NT2/D1 (cell line): ENCODE data around the gene SAP30.

Experiments used
- DNase-seq: peaks from one replicate; pipeline ENCODE4 v3.0.0-alpha.2; 2011; ENCODE audit warnings: low read depth, low spot score
- H3K27me3 ChIP-seq: 2 replicates; pipeline ENCODE4 v1.6.0; 2011; ENCODE audit warnings: mild to moderate bottlenecking; ENCODE audit not compliant: insufficient read length, insufficient read depth
- H3K36me3 ChIP-seq: 2 replicates; pipeline ENCODE4 v1.6.1; 2011; ENCODE audit warnings: mild to moderate bottlenecking, low read length, mixed read lengths; ENCODE audit not compliant: insufficient read depth, insufficient read length
- H3K4me1 ChIP-seq: 2 replicates; pipeline ENCODE4 v1.5.1; 2011; ENCODE audit not compliant: insufficient read depth, insufficient read length
- H3K4me3 ChIP-seq: 2 replicates; pipeline ENCODE4 v1.5.1; 2011; ENCODE audit warnings: low read depth; ENCODE audit not compliant: insufficient read length
- H3K9ac ChIP-seq: 2 replicates; pipeline ENCODE4 v1.6.0; 2011; ENCODE audit warnings: low read depth; ENCODE audit not compliant: insufficient read length
- H3K9me3 ChIP-seq: 2 replicates; pipeline ENCODE4 v1.5.1; 2011; ENCODE audit warnings: mild to moderate bottlenecking, low read length; ENCODE audit not compliant: insufficient read depth
- SUZ12 ChIP-seq: IDR thresholded peaks from 2 replicates; pipeline ENCODE4 v1.6.1; 2011; ENCODE audit not compliant: insufficient read length, insufficient read depth; ENCODE audit errors: extremely low read depth
- YY1 ChIP-seq: IDR thresholded peaks from 2 replicates; pipeline ENCODE4 v1.6.1; 2011; ENCODE audit not compliant: insufficient read length, insufficient read depth
- ZNF274 ChIP-seq: IDR thresholded peaks from 2 replicates; pipeline ENCODE4 v1.6.1; 2011; ENCODE audit warnings: mild to moderate bottlenecking, low read depth, low read length

SAP30 gene

DNA sequence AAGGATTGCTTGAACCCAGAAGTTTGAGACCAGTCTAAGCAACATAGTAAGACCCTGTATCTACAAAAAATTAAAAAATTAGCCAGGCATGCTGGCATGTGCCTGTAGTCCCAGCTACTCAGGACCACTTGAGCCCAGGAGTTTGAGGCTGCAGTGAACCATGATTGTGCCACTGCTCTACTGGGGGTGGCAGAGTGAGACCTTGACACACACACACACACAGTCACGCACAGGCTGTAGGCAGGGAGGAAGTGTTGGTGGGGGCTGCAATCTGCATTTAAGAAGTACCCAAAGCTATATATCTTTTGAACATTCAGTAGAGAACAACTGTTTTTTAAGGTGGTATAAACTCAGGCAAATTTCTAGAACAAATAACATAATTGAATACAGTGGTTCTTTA is 20.9 kb downstream of the SAP30 start:
- no peak for TF ChIP-seq ZNF274
- no peak for TF ChIP-seq SUZ12
- no peak for TF ChIP-seq YY1
- Histone ChIP-seq H3K9me3 (no peaks in the 10 kb centered on the region), H3K36me3 (no peaks in the 10 kb centered on the region), H3K4me3 (no peak overlapping the region), H3K9ac (no peak overlapping the region), H3K27me3 (no peaks in the 10 kb centered on the region), H3K4me1 (no peaks in the 10 kb centered on the region)
- DNase-seq = no peak

DNA sequence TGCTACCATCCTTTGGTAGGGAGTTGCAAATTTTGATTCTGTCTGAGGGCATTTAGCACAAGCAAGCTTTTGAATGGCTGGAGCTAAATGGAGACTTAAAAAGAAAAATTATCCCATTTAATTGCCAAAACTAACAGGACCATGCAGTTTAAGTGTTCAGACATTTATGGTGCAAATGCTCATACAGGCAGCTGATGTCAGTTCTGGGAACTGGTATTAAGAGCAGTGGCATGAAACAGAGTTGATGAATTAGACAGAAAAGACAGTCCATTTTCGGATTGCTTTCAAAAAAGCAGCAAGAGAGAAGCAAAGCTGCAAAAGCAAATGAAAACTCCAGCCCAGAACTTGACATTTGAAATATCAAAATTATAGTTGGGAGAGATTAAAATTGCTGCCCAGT is 26.9 kb downstream of the SAP30 start:
- no peak for DNase-seq
- Histone ChIP-seq H3K27me3 (no peaks in the 10 kb centered on the region), H3K36me3 (no peaks in the 10 kb centered on the region), H3K9ac (no peak overlapping the region), H3K9me3 (no peaks in the 10 kb centered on the region), H3K4me3 (no peak overlapping the region), H3K4me1 (no peaks in the 10 kb centered on the region)
- no peak for TF ChIP-seq SUZ12
- no peak for TF ChIP-seq YY1
- TF ChIP-seq ZNF274 = no peak

DNA sequence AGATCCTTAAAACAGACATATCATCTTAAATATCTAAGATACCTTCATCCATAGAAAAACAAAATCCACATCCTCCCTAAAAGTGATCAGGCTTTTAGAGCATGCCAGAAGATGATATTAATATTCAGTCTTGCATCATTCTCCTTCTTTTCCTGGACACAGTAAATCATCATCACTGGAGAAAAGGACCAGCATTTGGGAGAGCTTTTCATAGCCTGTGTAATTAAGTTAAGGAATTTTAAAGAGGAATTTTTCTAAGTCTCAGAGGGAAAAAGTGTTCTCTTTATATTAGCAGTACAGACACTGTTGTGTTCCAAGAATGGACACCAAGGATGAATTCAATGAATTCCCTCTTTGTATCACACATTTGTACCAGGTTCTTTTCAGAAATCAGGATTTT is 27.5 kb downstream of the SAP30 start:
- no peaks in the 10 kb centered on the region for H3K27me3 ChIP-seq
- no peaks in the 10 kb centered on the region for H3K36me3 ChIP-seq
- H3K9me3 ChIP-seq = no peaks in the 10 kb centered on the region
- no peak overlapping the region for H3K9ac ChIP-seq
- H3K4me1 ChIP-seq = no peaks in the 10 kb centered on the region
- no peak overlapping the region for H3K4me3 ChIP-seq
- no peak for DNase-seq
- TF ChIP-seq YY1 (no peak), ZNF274 (no peak), SUZ12 (no peak)

DNA sequence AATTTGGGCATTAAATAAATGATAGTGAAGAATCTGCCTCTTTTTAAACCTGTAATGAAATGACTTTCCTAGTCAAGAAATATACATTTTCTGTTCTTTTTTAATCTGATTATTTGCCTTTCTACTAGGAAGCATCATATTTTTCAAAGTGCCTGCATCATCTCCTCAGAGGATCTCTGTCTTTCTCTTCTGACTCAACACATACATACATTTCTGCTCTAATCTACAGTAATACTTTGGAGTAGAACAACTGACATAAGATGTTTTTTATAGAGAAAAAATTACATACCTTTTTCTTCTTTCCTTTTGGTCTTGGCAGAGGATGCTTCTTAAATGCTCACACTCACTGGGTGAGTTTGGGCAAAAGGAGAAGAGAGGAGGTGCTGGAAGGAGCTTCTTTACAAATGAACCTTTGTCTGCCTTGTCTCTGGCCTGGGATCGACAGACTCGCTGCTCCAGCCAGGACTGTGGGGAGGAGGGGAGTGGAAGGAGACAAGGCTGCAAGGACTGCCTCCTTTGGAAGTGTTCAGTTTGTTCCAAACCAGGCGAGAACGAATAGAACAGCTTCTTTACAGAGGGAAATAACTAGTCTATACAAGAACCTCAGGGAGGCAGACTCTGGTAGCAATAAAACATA is 28.1 kb downstream of the SAP30 start, which contains the start of gene SCRG1:
Gene SCRG1 (minus strand): TSS at position 338 of the 637 bp plus-strand sequence. CDS start 7,702 bp downstream, outside the sequence.
- no peak within 1 kb of the TSS for H3K4me3 ChIP-seq
- H3K9me3 ChIP-seq = no peaks in the 10 kb centered on the region
- no peaks in the 10 kb centered on the region for H3K27me3 ChIP-seq
- H3K4me1 ChIP-seq = no peaks in the 10 kb centered on the region
- H3K9ac ChIP-seq = no peak within 1 kb of the TSS
- no peak for DNase-seq
- no peaks in the 10 kb centered on the region for H3K36me3 ChIP-seq
- TF ChIP-seq SUZ12 = no peak
- TF ChIP-seq ZNF274 = no peak
- TF ChIP-seq YY1 = no peak

DNA sequence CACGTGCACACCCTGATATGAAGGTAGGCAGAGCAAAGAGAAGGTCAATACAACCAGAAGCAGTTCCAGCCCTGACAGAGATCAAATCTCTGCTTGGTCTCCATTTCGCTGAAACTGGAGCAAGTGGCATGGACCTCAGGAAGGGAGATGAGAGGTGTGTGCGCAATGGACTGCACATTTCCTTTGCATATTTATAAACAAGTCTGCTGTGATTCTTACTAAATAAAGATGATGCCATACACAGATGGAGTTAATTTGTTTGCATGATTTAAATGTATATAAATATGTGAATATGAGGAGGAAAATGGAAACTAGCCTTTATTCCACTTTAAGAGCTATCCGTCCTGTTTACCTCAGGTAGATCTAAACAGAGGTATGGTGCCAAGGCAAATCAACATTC is 30.3 kb downstream of the SAP30 start:
- H3K4me1 ChIP-seq = no peaks in the 10 kb centered on the region
- TF ChIP-seq SUZ12 (no peak), YY1 (no peak), ZNF274 (no peak)
- DNase-seq = no peak
- H3K4me3 ChIP-seq = no peak overlapping the region
- H3K36me3 ChIP-seq = no peaks in the 10 kb centered on the region
- H3K27me3 ChIP-seq = no peaks in the 10 kb centered on the region
- H3K9ac ChIP-seq = no peak overlapping the region
- H3K9me3 ChIP-seq = no peaks in the 10 kb centered on the region

DNA sequence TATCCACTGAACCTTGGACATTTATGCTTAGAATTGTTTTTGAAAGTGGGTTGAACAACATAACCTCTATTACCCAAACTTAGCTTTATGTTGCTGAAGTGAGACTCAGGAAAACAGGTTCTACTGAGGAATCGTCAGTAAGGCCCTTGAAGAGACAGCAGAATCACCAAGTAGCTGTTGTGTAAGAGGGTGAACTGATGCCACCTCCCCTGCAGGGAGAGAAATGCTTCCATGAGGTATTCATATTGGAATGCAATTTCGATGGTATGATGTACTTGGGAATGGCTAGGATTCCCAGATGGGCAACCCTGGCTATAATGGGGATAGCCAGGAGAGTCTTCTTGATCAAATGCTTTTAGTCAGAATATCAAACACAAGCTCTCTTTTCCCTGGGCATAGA is 32.3 kb downstream of the SAP30 start:
- no peaks in the 10 kb centered on the region for H3K27me3 ChIP-seq
- no peak overlapping the region for H3K9ac ChIP-seq
- no peaks in the 10 kb centered on the region for H3K9me3 ChIP-seq
- H3K4me3 ChIP-seq = no peak overlapping the region
- no peak for DNase-seq
- no peaks in the 10 kb centered on the region for H3K4me1 ChIP-seq
- no peak for TF ChIP-seq ZNF274
- no peak for TF ChIP-seq YY1
- no peak for TF ChIP-seq SUZ12
- no peaks in the 10 kb centered on the region for H3K36me3 ChIP-seq

DNA sequence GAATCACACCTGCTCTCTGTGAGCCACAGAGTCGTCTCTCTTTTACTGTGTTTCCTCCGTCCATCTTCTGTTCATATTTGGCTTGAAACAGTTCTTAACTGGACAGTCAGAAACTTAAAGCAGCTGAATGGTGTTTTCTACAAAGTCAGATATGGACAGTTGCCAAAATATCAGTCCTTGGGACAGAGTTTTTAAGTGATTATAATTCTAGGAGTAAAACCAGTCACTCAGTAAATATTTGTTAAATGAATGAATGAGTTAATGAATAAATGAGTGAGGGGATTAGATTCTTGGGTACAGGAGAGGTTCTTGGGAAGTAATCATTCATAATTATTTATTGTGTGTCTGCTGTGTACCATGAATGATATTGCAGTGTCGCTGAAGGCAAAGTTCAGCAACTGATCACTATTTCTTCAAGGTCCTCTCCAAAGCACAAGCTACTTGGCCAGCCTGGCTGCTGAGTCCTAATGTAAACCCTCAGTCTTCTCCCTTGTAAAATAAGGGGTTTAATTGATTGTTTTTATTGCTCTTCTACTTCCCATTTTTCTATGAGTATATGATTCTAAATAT is 33.6 kb downstream of the SAP30 start:
- no peaks in the 10 kb centered on the region for H3K36me3 ChIP-seq
- H3K4me1 ChIP-seq = no peaks in the 10 kb centered on the region
- no peak overlapping the region for H3K4me3 ChIP-seq
- H3K27me3 ChIP-seq = no peaks in the 10 kb centered on the region
- H3K9ac ChIP-seq = no peak overlapping the region
- no peak for DNase-seq
- TF ChIP-seq ZNF274 (no peak), SUZ12 (no peak), YY1 (no peak)
- no peaks in the 10 kb centered on the region for H3K9me3 ChIP-seq
